Neutrophil (primary cell): ENCODE measurements around the gene EMX2.
"Not testable (repeated sequence)": the region's sequence is repeated elsewhere in the genome, so short reads cannot be mapped to it uniquely, and the experiment has no call there.

ENCODE experiments used
- H3K27ac ChIP-seq: fragments of 200-600 bp; sonication (generic); 2 replicates; pipeline ENCODE4 v1.5.1; 2016; ENCODE audit warnings: mild to moderate bottlenecking, moderate library complexity
- H3K27me3 ChIP-seq: fragments of 200-600 bp; sonication (generic); 2 replicates; pipeline ENCODE4 v1.6.0; 2016; ENCODE audit warnings: mild to moderate bottlenecking
- H3K36me3 ChIP-seq: fragments of 200-600 bp; sonication (generic); 2 replicates; pipeline ENCODE4 v1.5.1; 2017
- H3K4me1 ChIP-seq, 2 experiments: fragments of 200-600 bp in 1 of 2; sonication (generic) in 1 of 2; 1 replicate in 1 of 2; 2 replicates in 1 of 2; pipeline versions ENCODE4 v1.5.1 to v1.6.1; 2013 to 2016; ENCODE audit warnings: low read depth in 1 of 2, low read length in 1 of 2, mild to moderate bottlenecking in 1 of 2, moderate library complexity in 1 of 2; ENCODE audit not compliant: control insufficient read depth in 1 of 2, insufficient read depth in 1 of 2
- H3K4me3 ChIP-seq, 2 experiments: fragments of 200-600 bp in 1 of 2; sonication (generic) in 1 of 2; 1 replicate in 1 of 2; 2 replicates in 1 of 2; pipeline ENCODE4 v1.5.1; 2013 to 2016; ENCODE audit warnings: low read depth in 1 of 2, low read length in 1 of 2, mild to moderate bottlenecking in 1 of 2, moderate library complexity in 1 of 2
- H3K9me3 ChIP-seq: fragments of 200-600 bp; sonication (generic); 2 replicates; pipeline ENCODE4 v1.5.1; 2016
- CTCF ChIP-seq: fragments of 200-600 bp; sonication (generic); IDR thresholded peaks from 2 replicates; pipeline ENCODE4 v1.5.1; 2016; ENCODE audit warnings: antibody characterized with exemption

The EMX2 gene

GRCh38 chr10:117500456-117500855, 42.1 kb upstream of the EMX2 start:
- Histone ChIP-seq H3K27ac (no peak overlapping the region), H3K36me3 (no peaks in the 10 kb centered on the region), H3K9me3 (no peaks in the 10 kb centered on the region), H3K4me3 (no peak overlapping the region), H3K4me1 (no peaks in the 10 kb centered on the region), H3K27me3 (peaks cover 62% of the 10 kb centered on the region)
- no peak for TF ChIP-seq CTCF

GRCh38 chr10:117501460-117502035, 41.0 kb upstream of the EMX2 start:
- H3K36me3 ChIP-seq, result no peaks in the 10 kb centered on the region
- no peak for TF ChIP-seq CTCF
- H3K9me3 ChIP-seq, result no peaks in the 10 kb centered on the region
- H3K27ac ChIP-seq, result no peak overlapping the region
- no peak overlapping the region for H3K4me3 ChIP-seq
- peaks cover 72% of the 10 kb centered on the region for H3K27me3 ChIP-seq
- H3K4me1 ChIP-seq, result no peaks in the 10 kb centered on the region

- Histone ChIP-seq H3K9me3 (no peaks in the 10 kb centered on the region), H3K4me1 (no peaks in the 10 kb centered on the region), H3K27me3 (peaks cover 81% of the 10 kb centered on the region), H3K36me3 (no peaks in the 10 kb centered on the region), H3K4me3 (no peak overlapping the region), H3K27ac (no peak overlapping the region)
- TF ChIP-seq CTCF, result no peak
Observed at GRCh38 chr10:117502421-117503243, 39.9 kb upstream of the EMX2 start.

- H3K36me3 ChIP-seq, result no peaks in the 10 kb centered on the region
- no peak overlapping the region for H3K4me3 ChIP-seq
- H3K9me3 ChIP-seq, result no peaks in the 10 kb centered on the region
- no peak overlapping the region for H3K27ac ChIP-seq
- H3K27me3 ChIP-seq, result peaks cover 87% of the 10 kb centered on the region
- no peaks in the 10 kb centered on the region for H3K4me1 ChIP-seq
- no peak for TF ChIP-seq CTCF
Observed at GRCh38 chr10:117503244-117504205, 39.0 kb upstream of the EMX2 start.

GRCh38 chr10:117504562-117504961, 38.0 kb upstream of the EMX2 start:
- no peaks in the 10 kb centered on the region for H3K9me3 ChIP-seq
- no peaks in the 10 kb centered on the region for H3K36me3 ChIP-seq
- no peak overlapping the region for H3K4me3 ChIP-seq
- H3K27me3 ChIP-seq, result peaks cover 95% of the 10 kb centered on the region
- TF ChIP-seq CTCF, result no peak
- H3K27ac ChIP-seq, result no peak overlapping the region
- H3K4me1 ChIP-seq, result no peaks in the 10 kb centered on the region

GRCh38 chr10:117507081-117507480, 35.5 kb upstream of the EMX2 start:
- H3K36me3 ChIP-seq, H3K27ac ChIP-seq, H3K9me3 ChIP-seq, H3K4me3 ChIP-seq, H3K4me1 ChIP-seq: not testable (repeated sequence)
- H3K27me3 ChIP-seq, result peaks cover 95% of the 10 kb centered on the region
